Esophagus (tissue), 2 donors: Measurements from ENCODE around the gene KHDC1. TPM values are rescaled to one million over a fixed set of nuclear protein-coding genes. Genes with fewer than 3 reads are reported as not detected.
A peak's percentile ranks its signal among the peaks of the same experiment; 100 is the strongest.
"Not testable (repeated sequence)": the region's sequence is repeated elsewhere in the genome, so short reads cannot be mapped to it uniquely, and the experiment has no call there.

ENCODE experiments used
- H3K27ac ChIP-seq, 2 donors: one replicate each; pipeline ENCODE4 v1.5.1; 2013; ENCODE audit warnings: low read depth in 2 of 2, mild to moderate bottlenecking in 2 of 2, inconsistent platforms in 1 of 2, low read length in 1 of 2, moderate library complexity in 1 of 2
- H3K27me3 ChIP-seq, 2 donors: one replicate each; pipeline ENCODE4 v1.6.1; 2013; ENCODE audit warnings: low read length in 2 of 2, control low read depth in 1 of 2, mild to moderate bottlenecking in 1 of 2; ENCODE audit not compliant: insufficient read depth in 2 of 2, control insufficient read depth in 1 of 2
- H3K36me3 ChIP-seq, 2 donors: one replicate each; pipeline ENCODE4 v1.6.1; 2013; ENCODE audit warnings: low read length in 1 of 2; ENCODE audit not compliant: control insufficient read depth in 2 of 2, insufficient read depth in 2 of 2
- H3K4me1 ChIP-seq, 2 donors: one replicate each; pipeline ENCODE4 v1.6.1; 2013; ENCODE audit warnings: low read length in 1 of 2; ENCODE audit not compliant: control insufficient read depth in 2 of 2, insufficient read depth in 2 of 2
- H3K4me3 ChIP-seq, 2 donors: one replicate each; pipeline ENCODE4 v1.5.1; 2013; ENCODE audit warnings: low read length in 2 of 2, mild to moderate bottlenecking in 2 of 2, low read depth in 1 of 2, moderate library complexity in 1 of 2
- H3K9me3 ChIP-seq, 2 donors: one replicate each; pipeline ENCODE4 v1.6.1; 2013; ENCODE audit warnings: mild to moderate bottlenecking in 2 of 2, low read depth in 1 of 2, low read length in 1 of 2, moderate library complexity in 1 of 2; ENCODE audit not compliant: control insufficient read depth in 2 of 2, insufficient read depth in 1 of 2
- WGBS, 2 donors: extraction: QIAGEN DNeasy Blood & Tissue Kit; methylation state at CpG; one replicate each; pipeline ENCODE4 v1.1.7; 2013; 5-methylcytosine and 5-hydroxymethylcytosine counted together
- polyA plus RNA-seq, 2 donors: library from polyadenylated mRNA; stranded (reverse); fragments of 200-250 nt; gene quantifications; one replicate each; pipeline ENCODE4 v1.2.3, GENCODE V29; 2013
- donor health status: healthy with polysubstance abuse.
- donor health status: Bipolar disorder and iron deficiency.

The KHDC1 gene
- polyA plus RNA-seq, 2 donors: 0.84 to 0.91 TPM

GRCh38 chr6:73290435-73290834 is 27.4 kb upstream of the KHDC1 start:
- no peaks in the 10 kb centered on the region for H3K9me3 ChIP-seq
- H3K27ac ChIP-seq: no peak overlapping the region
- H3K4me3 ChIP-seq: no peak overlapping the region
- H3K36me3 ChIP-seq: no peaks in the 10 kb centered on the region
- no peaks in the 10 kb centered on the region for H3K27me3 ChIP-seq
- no peaks in the 10 kb centered on the region for H3K4me1 ChIP-seq

GRCh38 chr6:73286752-73287151 is 23.8 kb upstream of the KHDC1 start:
- WGBS, 2 donors: 94 to 95% methylated on average over 6 of the region's 6 CpGs
- Histone ChIP-seq H3K27ac (no peak overlapping the region), H3K36me3 (no peaks in the 10 kb centered on the region), H3K4me3 (no peak overlapping the region), H3K27me3 (no peaks in the 10 kb centered on the region), H3K9me3 (no peaks in the 10 kb centered on the region), H3K4me1 (no peaks in the 10 kb centered on the region)

DNA sequence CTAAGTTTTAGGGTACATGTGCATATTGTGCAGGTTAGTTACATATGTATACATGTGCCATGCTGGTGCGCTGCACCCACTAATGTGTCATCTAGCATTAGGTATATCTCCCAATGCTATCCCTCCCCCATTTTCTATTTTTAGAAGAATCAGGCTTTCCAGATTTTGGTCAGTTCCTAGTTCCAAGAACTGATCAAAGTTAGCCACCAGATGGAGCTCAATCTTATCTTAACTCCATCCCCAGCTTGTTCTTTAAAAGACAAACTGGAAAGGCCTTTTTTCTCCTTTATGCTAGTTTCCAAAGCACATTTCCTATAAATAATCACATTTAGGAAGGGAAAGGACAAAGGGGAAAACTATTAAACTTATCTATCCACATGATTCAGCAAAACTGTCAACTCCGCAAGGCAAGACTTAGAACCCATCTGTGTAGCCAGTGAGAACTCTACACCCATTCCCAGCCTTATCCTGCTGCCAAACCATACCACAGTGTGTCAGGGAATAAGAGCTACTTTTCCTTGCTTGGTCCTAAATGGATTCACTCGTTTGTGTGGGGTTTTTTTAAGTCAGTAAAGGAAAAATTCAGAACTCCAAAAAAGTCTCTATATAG is 22.8 kb upstream of the KHDC1 start:
- H3K36me3 ChIP-seq: no peaks in the 10 kb centered on the region
- H3K4me3 ChIP-seq: no peak overlapping the region
- WGBS, 2 donors: 62 to 63% methylated on average over 3 of the region's 3 CpGs
- no peak overlapping the region for H3K27ac ChIP-seq
- H3K27me3 ChIP-seq: no peaks in the 10 kb centered on the region
- no peaks in the 10 kb centered on the region for H3K4me1 ChIP-seq
- H3K9me3 ChIP-seq: no peaks in the 10 kb centered on the region

- H3K9me3 ChIP-seq: no peaks in the 10 kb centered on the region
- H3K36me3 ChIP-seq: no peaks in the 10 kb centered on the region
- H3K4me1 ChIP-seq: no peaks in the 10 kb centered on the region
- 79% methylated on average over 5 of the region's 5 CpGs for WGBS, 2 donors
- no peak overlapping the region for H3K27ac ChIP-seq
- H3K27me3 ChIP-seq: no peaks in the 10 kb centered on the region
- H3K4me3 ChIP-seq: no peak overlapping the region
Observed at GRCh38 chr6:73282871-73283270, 19.9 kb upstream of the KHDC1 start.

- H3K27me3 ChIP-seq, H3K4me3 ChIP-seq, H3K27ac ChIP-seq, H3K9me3 ChIP-seq, H3K4me1 ChIP-seq, H3K36me3 ChIP-seq: not testable (repeated sequence)
- WGBS, 2 donors: 97 to 100% methylated on average over 4 of the region's 4 CpGs
Observed at GRCh38 chr6:73281684-73282083, 18.7 kb upstream of the KHDC1 start.

DNA sequence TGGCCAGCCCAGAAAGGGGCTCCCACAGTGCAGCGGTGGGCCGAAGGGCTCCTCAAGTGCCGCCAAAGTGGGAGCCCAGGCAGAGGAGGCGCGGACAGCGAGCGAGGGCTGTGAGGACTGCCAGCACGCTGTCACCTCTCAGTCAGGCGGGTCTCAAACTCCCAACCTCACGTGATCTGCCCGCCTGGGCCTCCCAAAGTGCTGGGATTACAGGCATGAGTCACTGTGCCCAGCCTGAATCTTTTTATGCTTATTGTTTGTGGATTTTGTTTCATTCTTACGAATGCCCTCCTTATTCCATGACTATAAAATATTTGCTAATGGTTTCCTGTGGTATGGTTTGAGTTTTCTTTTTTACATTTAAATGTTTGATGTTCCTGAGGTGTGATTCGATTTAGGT is 6.3 kb upstream of the KHDC1 start:
- H3K36me3 ChIP-seq, H3K27ac ChIP-seq, H3K9me3 ChIP-seq, H3K4me3 ChIP-seq, H3K4me1 ChIP-seq, H3K27me3 ChIP-seq: not testable (repeated sequence)
- WGBS, 2 donors: 93 to 95% methylated on average over 13 of the region's 13 CpGs

DNA sequence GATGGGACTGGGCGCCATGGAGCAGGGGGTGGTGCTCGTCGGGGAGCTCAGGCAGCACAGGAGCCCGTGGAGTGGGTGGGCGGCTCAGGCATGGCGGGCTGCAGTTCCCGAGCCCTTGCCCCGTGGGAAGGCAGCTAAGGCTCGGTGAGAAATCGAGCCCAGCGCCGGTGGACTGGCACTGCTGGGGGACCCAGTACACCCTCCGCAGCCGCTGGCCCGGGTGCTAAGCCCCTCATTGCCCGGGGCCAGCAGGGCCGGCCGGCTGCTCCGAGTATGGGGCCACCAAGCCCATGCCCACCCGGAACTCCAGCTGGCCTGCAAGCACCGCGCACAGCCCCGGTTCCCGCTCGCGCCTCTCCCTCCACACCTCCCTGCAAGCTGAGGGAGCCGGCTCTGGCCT is 5.9 kb upstream of the KHDC1 start:
- not testable (repeated sequence) for H3K9me3 ChIP-seq, H3K4me1 ChIP-seq, H3K4me3 ChIP-seq, H3K27me3 ChIP-seq, H3K27ac ChIP-seq, H3K36me3 ChIP-seq
- WGBS, 2 donors: 93 to 97% methylated on average over 19 to 26 of the region's 27 CpGs

- Histone ChIP-seq H3K4me3 (no peak overlapping the region), H3K27me3 (no peaks in the 10 kb centered on the region), H3K4me1 (peaks cover 4 to 5% of the 10 kb centered on the region in 2 donors), H3K36me3 (no peaks in the 10 kb centered on the region), H3K27ac (peak overlapping the region; percentile 11 to 37), H3K9me3 (peaks cover 0 to 3% of the 10 kb centered on the region in 2 donors)
- WGBS, 2 donors: 59 to 78% methylated on average over 3 of the region's 3 CpGs
Observed at GRCh38 chr6:73264446-73264845, 1.4 kb upstream of the KHDC1 start.

GRCh38 chr6:73263570-73263909 is 544 bp upstream of the KHDC1 start:
- H3K27me3 ChIP-seq: no peaks in the 10 kb centered on the region
- no peaks in the 10 kb centered on the region for H3K36me3 ChIP-seq
- H3K4me3 ChIP-seq: peak overlapping the region; percentile 71
- no peaks in the 10 kb centered on the region for H3K9me3 ChIP-seq
- peak overlapping the region; percentile 36 to 76 for H3K27ac ChIP-seq
- WGBS, 2 donors: 20 to 30% methylated on average over 7 of the region's 7 CpGs
- peaks cover 4 to 5% of the 10 kb centered on the region in 2 donors for H3K4me1 ChIP-seq

DNA sequence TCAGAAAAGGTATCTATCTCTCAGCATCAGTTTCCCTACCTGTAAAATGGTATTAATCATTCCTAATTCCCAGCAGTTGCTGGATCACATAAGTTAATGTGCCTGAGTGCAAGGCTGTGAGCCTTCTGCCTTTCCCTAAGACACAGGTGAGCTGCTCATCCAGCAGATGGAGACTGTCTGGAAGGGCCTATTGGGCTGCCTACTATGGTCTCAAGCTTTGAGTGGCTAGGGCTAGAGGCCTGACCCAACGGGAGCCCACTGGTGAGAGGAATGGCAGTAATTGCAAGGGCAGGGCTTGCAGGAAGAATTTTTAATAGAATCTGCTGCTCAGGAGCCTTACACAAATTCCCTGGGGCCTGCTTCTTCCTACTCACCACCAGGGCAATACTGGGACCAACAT is 4.3 kb downstream of the KHDC1 start:
- Histone ChIP-seq H3K27ac (no peak overlapping the region), H3K9me3 (no peaks in the 10 kb centered on the region), H3K27me3 (no peaks in the 10 kb centered on the region), H3K4me1 (peaks cover 4 to 5% of the 10 kb centered on the region in 2 donors), H3K36me3 (no peaks in the 10 kb centered on the region), H3K4me3 (no peak overlapping the region)
- WGBS, 2 donors: 83 to 85% methylated on average over 1 of the region's 1 CpG
